ENCODE results near the gene NXPE3.

Gene NXPE3

DNA sequence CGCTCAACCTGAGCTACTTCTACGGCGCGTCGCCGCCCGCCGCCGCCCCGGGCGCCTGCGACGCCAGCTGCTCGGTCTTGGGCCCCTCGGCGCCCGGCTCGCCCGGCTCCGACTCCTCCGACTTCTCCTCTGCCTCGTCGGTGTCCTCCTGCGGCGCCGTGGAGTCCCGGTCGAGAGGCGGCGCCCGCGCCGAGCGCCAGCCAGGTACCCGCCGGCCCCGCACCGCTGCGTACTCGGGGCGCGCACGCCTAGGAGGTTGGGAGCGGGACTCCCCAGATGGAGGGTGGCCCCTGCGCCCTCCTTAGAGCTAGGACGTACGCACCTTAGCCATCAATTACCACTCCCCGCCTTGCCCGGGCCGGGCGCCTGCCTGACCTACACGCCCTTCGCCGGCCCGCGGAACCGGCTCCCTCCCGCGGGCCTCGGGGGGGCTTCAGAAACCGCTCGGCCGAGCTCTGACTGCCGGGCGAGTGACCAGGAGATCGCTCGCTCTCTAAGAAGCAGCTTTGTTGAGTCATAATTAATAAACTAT is 70.8 kb downstream of the NXPE3 start:
- peak overlapping the region; percentile 88 for H3K4me3 ChIP-seq (replicated peaks; ENCODE audit: insufficient read depth, low read length)
- TF ChIP-seq REST (IDR thresholded peaks at IDR 0.05; ENCODE audit: insufficient replicate concordance, low read depth), result no peak
- TF ChIP-seq, protein P1, sequence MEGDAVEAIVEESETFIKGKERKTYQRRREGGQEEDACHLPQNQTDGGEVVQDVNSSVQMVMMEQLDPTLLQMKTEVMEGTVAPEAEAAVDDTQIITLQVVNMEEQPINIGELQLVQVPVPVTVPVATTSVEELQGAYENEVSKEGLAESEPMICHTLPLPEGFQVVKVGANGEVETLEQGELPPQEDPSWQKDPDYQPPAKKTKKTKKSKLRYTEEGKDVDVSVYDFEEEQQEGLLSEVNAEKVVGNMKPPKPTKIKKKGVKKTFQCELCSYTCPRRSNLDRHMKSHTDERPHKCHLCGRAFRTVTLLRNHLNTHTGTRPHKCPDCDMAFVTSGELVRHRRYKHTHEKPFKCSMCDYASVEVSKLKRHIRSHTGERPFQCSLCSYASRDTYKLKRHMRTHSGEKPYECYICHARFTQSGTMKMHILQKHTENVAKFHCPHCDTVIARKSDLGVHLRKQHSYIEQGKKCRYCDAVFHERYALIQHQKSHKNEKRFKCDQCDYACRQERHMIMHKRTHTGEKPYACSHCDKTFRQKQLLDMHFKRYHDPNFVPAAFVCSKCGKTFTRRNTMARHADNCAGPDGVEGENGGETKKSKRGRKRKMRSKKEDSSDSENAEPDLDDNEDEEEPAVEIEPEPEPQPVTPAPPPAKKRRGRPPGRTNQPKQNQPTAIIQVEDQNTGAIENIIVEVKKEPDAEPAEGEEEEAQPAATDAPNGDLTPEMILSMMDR (IDR thresholded peaks at IDR 0.05; ENCODE audit: insufficient read depth, low read length), result no peak
- TF ChIP-seq SPI1 (IDR thresholded peaks at IDR 0.05; ENCODE audit: borderline replicate concordance, low read depth), result no peak
- TF ChIP-seq POLR2AphosphoS5 (IDR thresholded peaks at IDR 0.05; ENCODE audit: low read depth), result no peak
- TF ChIP-seq GABPA (IDR thresholded peaks at IDR 0.05; ENCODE audit: low read depth), result no peak
- H3K27ac ChIP-seq (replicated peaks), result no peak overlapping the region
- H3K27me3 ChIP-seq (ENCODE audit: insufficient read depth, poor library complexity, severe bottlenecking), result peaks cover 9% of the 10 kb centered on the region
- DNase-seq (ENCODE audit: low read depth in 1 of 2, low spot score in 1 of 2), result peak in 1 of 2 experiments; percentile 40

GRCh38 chr3:101850246-101851051 is 71.4 kb downstream of the NXPE3 start:
- Histone ChIP-seq H3K4me3 (replicated peaks; ENCODE audit: insufficient read depth, low read length) (peak overlapping the region; percentile 88), H3K27me3 (ENCODE audit: insufficient read depth, poor library complexity, severe bottlenecking) (peaks cover 9% of the 10 kb centered on the region), H3K27ac (replicated peaks) (no peak overlapping the region)
- DNase-seq (ENCODE audit: low read depth in 1 of 2, low spot score in 1 of 2), result no peak
- TF ChIP-seq GABPA (IDR thresholded peaks at IDR 0.05; ENCODE audit: low read depth) (no peak), REST (IDR thresholded peaks at IDR 0.05; ENCODE audit: insufficient replicate concordance, low read depth) (no peak), POLR2AphosphoS5 (IDR thresholded peaks at IDR 0.05; ENCODE audit: low read depth) (no peak), SPI1 (IDR thresholded peaks at IDR 0.05; ENCODE audit: borderline replicate concordance, low read depth) (no peak)
- TF ChIP-seq, protein P1 (IDR thresholded peaks at IDR 0.05; ENCODE audit: insufficient read depth, low read length), result no peak

DNA sequence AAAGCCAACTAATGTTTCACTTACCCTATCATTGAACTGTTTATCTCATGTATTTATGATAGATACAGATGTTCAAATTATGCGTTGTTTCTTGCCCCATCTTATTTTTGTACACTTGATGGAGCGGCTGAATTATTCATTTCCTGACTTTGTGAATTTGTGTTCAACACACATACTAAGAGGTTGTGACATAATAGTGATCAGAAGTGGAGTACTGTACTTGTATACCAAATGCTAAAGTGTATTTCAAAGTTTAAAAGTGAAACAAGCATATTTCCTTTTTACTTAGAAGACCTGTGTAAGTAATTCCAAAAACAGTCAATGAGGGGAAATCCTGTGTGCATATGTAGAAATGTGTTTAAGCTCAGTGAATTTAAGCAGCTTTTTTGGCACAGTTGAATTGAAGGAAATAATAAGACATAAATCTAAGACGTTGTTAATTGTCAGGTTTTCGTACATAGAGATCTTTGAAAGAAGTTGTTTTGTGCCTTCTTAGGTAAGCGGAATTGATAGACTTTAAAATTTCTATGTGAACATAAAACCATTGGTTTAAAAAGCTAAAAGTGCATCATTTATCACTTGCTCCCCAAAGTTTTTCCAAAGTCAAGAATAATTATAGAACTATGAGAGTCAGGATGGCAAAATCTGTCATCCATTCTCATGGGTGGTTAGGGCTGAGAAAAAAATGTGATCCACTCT is 72.2 kb downstream of the NXPE3 start:
- no peak for DNase-seq (ENCODE audit: low read depth in 1 of 2, low spot score in 1 of 2)
- Histone ChIP-seq H3K4me3 (replicated peaks; ENCODE audit: insufficient read depth, low read length) (peak overlapping the region; percentile 88; the same call in 1 of the 2 replicates), H3K27ac (replicated peaks) (no peak overlapping the region), H3K27me3 (ENCODE audit: insufficient read depth, poor library complexity, severe bottlenecking) (peaks cover 9% of the 10 kb centered on the region)
- TF ChIP-seq REST (IDR thresholded peaks at IDR 0.05; ENCODE audit: insufficient replicate concordance, low read depth) (no peak), POLR2AphosphoS5 (IDR thresholded peaks at IDR 0.05; ENCODE audit: low read depth) (no peak), GABPA (IDR thresholded peaks at IDR 0.05; ENCODE audit: low read depth) (no peak), SPI1 (IDR thresholded peaks at IDR 0.05; ENCODE audit: borderline replicate concordance, low read depth) (no peak)
- TF ChIP-seq, protein P1 (IDR thresholded peaks at IDR 0.05; ENCODE audit: insufficient read depth, low read length), result no peak

All from HL-60 (cell line).